Measurements from ENCODE around the gene PLEKHH1.
"Not testable (repeated sequence)": the region's sequence is repeated elsewhere in the genome, so short reads cannot be mapped to it uniquely, and the experiment has no call there.

PLEKHH1 gene

DNA sequence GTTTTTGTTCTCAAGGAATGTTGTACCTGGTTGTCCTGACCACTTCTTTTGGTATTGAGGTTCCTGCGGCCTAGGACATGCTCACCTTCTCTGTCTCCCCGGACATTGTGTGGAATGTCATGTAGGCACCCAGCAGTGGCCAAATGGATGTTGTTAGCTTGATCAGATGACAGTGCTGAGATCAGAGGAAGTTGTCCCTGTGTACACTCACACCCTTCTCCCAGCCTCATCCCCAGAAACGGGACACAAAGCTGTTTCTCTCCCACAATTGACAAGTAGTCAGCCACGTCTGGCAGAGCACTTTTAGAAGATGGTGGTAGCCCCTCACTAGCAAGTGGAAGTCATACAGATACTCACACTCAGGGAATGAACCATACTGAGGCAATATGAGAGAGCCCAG is 3.0 kb downstream of the PLEKHH1 start:
- no peak for DNase-seq

DNA sequence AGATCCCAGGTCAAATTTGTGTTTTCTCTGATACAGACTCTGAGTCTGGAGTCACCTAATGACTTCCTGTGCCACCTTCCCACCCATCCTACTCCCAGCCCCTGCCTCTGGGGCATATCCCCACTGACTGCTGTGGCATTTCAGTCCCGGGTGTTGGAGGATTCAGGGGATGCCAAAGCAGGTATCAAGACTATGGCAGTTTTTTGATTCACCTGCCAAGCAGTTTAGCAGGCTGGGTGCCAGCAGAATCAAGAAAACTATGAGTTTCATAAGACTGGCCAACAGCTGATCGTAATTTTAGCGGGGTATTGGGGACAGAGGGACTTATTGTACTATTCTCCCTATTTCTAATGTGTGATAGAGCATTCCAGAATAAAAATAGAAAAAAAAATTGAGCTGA is 4.6 kb downstream of the PLEKHH1 start:
- no peak for DNase-seq

DNA sequence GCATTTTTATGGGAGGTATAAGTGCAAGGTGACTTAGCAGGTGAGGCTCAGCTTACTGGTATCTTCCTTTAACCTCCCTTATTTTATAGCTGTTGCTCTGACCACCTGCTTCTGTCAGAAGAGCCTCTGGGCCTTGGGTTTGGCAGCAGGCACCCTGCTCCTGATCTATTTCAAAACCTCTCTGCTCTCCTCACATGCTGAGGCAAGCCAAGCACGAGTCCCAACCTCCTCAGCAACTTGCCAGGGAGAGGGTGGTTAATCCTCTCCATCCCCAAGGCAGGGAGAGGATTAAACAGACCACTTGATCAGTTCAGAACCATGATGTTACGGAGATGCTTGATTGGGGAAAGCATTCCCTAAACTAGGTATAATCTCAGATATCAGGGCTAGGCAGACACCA is 5.4 kb downstream of the PLEKHH1 start:
- DNase-seq: no peak

DNA sequence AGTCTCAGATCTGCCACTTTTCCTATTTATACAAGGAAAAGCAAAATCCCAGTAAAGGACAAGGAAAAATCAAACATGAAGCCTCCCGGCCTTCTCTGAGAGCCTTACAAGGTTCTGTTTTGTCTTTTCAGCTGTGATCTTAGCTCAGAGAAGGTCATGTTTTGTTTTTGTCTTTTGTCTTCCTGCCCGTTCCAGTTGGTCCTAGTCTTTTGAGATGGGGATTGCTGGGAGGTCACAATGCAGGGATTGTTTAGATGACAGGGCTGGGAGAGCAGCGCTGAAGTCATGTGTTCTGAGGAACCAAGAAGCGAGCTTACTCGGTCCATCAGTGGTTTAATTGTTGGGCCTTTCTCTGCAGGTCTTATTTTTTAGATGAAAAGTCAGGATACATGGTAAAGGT is 6.0 kb downstream of the PLEKHH1 start:
- DNase-seq: no peak

DNA sequence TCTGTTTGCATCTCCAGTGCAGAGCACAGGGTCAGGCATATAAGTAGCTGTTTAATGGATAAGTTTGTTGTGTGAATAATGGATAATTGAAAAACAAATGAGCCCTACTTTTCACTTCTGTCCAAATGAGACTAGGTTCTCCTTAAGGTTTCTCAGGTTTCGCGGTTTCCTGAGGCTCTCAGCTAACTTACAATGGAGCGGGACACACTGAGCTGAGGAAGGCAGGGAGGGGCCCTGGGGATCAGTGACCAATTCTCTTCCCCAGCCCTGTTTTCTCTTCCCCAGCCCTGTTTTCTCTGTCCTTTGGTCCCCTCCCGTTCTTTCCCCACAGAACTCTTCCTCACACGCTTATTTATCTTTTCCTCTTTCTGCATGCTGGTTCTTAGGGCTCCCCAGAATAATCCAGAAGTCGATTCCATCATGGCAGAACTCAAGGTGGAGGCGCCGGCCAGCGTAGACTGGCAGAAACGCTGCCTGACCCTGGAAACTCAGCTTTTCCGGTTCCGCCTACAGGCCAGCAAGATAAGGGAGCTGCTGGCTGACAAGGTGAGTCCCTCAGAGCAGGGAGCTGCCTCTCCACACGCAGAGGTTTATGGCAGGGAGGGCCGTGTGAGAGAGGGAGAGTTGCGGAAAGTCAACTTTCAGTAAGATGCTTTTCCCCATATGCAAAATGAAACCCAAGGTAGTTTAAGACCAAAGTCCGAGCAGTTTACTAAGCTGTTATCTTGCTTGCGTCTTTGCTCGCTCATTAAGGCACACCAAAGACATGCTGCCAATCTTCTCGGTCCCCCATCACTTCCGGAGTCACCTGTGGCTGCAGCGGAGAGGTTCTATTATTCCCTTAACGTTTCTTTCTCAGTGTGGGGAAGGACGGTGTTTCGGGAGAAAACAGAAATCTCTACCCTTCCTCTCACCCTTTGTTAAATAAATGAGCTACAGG is 8.6 kb downstream of the PLEKHH1 start:
- no peak for DNase-seq

DNA sequence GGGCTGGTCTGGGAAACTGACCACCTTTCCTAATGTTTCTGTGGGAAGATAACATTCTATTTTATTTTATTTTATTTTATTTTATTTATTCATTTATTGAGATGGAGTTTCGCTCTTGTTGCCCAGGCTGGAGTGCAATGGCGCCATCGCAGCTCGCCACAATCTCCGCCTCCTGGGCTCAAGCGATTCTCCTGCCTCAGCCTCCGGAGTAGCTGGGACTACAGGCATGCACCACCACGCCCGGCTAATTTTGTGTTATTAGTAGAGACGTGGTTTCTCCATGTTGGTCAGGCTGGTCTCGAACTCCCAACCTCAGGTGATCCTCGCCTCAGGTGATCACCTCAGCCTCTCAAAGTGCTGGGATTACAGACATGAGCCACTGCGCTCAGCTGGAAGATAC is 9.5 kb downstream of the PLEKHH1 start:
- not testable (repeated sequence) for DNase-seq

DNA sequence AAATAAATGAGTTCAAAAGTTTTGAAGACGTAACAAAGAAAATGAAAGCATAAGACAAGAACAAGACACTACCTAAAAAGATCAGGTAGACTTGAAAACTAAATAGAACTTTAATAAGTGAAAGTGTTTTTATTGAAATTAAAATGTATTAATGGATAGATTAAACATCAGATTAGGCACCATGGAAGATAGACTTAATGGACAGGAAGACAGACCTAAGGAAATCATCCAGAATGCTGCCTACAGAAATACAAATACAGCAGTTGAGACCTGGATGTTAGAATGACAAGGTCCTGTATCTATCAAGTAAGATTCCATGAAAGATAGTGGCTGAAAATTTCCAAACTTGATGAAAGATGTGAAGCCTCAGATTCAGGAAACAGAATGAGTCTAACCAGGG is 11.5 kb downstream of the PLEKHH1 start:
- DNase-seq: no peak

DNA sequence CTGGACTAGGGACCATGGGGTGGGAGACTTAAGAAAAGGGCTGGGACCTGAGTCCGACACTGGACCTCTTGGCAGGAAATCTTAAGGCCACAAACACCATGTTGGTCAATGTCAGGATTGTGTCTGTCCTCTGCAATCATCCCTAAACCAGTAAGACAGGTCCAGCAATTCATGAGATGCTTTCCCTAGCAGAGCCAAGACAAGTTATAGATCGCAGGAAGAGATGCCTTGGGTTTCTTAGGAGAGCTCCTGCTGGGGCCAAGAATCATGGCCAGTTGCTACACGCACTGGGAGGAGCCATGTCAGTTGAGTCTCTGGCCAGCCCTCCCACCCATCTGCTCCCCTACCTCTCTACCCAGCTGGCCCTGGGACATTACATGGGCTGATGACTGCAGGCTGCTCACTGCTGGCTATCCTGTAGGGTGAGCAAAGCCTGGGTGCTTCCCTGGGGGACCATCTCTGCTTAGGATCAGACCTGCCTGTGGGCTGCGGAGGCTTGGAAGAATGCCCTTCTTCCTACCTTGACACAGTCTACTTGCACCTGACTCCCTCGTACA is 14.2 kb downstream of the PLEKHH1 start:
- no peak for DNase-seq

DNA sequence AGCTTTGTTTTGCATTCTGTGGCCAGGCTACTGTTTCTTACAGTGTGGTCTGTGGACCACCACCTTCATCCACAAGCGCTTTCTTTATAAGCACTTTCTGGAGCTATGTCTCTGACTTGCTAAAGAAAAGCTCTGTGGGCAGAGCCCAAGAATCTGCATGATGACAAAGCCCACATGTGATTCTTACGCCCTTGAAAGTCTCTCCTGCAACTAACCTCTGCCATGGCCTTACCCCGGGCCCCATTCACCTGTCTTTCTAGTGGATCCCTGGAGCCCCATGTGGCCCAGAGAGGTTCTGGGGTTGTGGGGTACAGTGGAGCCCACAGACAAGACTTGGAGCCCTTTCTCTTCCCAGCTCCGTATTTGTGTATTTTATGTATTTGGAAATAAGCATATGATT is 16.6 kb downstream of the PLEKHH1 start:
- no peak for DNase-seq

DNA sequence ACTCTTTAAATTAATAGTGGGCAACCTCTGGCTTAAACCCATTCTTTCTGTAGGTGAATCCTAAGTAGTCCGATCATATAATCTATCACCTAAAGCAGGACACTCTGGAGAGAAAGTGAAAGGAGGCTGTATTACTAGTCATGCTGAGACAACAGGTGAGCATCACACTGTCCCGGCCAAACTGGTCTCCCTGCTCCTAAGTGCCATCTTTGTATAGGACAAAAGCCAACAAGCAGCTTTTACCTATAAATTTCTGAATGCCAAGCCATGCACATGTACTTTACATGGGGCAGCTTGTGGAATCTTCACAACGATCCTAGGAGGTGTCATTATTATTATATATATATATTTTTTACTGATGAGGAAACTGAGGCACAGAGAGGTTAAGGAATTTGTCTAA is 18.0 kb downstream of the PLEKHH1 start:
- no peak for DNase-seq

DNA sequence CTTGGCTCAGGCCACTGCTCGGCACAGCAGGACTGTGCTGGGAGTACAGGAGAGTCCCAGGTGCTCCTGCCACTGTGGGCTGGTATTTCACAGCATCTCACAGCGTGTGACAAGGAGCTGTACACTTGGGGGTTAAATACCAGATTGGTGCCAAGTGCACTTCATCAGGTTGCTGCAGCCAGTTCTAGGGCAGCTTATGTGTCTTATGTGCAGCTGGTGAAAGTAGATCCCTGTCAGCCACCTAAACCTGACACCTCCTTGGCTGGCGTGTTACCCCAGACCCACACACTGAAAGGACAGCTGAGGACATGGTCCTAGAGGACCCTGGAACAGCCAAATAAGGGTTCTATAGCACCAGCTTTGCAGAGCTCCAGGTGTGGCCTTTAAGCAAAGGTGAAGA is 18.9 kb downstream of the PLEKHH1 start:
- DNase-seq: no peak

DNA sequence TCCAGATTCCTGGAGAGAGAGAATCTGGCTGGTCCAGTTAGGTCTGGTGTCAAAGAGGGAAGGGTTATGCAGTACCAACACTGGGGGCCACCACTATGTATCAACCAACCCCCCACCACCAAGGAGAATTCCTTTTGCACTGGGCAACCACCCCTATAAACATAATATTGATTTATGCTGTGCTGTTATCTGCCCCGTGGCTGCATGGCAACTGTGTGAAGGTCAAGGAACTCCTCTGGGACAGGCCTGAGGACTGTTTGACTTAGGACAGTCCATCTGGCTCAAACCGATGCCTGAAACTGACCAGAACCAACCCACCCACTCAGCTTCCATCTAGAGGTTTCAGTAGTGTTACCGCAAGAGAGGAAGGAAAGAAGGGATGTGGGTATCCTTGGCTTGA is 20.5 kb downstream of the PLEKHH1 start:
- no peak for DNase-seq

DNA sequence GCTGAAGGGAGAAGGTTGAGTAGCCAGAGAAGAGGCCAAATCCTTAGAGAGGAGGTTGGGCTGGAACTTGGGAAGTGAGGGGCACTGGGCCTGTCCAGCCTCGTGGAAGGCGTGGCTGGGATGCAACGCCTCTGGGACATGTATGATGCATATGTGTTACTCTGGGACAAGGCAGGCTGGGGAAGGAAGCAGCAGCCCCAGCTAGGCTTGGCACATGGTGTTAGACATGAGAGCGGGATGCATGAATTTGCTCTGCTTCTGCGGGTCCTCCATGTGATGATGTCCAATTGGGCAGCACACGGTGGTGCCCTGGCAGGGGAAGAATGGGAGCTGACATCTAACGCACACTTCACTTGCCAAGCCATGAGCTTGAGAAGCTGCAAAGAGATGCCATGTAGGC is 21.3 kb downstream of the PLEKHH1 start:
- DNase-seq: no peak

DNA sequence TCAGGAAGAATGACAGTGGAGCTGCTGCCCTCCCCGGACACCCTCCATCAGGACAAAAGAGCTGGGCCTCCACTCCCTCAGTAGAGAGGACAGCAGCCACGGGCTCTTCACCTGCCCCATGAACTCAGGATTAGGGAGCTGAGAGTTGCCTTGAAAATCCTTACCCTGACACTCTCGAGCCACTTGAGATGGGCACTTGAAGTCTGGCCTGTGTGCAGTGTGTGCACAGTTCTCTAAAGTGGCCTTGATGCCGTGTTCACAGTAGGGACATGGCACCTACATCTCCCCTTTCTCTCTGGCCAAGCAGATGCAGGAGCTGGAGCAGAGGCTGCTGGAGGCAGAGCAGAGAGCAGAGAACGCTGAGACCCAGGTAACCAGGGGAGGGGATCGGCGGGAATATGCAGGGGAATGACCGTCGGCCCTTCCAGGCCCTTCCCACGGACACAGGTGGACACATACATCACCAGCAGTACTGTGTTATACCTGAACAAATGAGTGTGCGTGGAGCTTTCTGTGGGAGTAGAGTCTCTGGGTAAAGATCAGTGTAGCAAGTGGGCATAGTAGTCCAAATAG is 22.5 kb downstream of the PLEKHH1 start:
- DNase-seq: no peak

DNA sequence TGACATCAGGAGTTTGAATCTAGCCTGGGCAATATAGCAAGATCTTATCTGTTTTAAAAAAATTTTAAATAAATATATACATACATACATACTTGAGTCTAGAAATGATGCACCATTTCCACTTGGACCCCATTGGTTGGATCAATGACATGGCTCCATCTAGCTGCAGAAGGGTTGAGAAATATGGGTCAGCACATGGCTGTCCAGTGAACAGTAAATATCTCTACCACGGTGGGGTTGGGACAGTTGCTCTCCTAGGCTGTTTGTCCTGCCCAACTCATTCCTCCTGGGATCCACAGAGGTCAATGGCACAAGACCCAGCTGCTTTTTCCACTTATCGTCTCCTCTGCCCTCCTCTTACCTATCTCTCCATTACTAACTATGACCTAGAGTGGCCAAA is 23.6 kb downstream of the PLEKHH1 start:
- no peak for DNase-seq

DNA sequence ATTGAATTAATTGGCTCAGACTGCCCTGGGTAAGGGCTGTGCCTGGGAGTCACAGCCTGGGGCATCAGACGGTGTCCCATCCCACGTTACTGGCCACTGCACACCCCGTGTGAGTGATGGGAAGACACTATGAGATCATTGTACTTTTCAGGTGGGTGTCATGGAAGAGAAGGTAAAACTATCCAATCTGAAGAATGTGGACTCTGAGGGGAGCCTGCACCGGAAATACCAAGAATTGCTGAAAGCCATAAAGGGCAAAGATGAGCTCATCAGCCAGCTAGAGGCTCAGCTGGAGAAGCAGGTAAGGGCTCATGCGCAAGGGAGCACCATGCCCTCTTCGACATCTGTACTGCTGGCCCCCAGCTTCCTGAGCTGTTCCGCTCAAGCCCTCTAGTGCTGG is 24.0 kb downstream of the PLEKHH1 start:
- peak; percentile 9 for DNase-seq

DNA sequence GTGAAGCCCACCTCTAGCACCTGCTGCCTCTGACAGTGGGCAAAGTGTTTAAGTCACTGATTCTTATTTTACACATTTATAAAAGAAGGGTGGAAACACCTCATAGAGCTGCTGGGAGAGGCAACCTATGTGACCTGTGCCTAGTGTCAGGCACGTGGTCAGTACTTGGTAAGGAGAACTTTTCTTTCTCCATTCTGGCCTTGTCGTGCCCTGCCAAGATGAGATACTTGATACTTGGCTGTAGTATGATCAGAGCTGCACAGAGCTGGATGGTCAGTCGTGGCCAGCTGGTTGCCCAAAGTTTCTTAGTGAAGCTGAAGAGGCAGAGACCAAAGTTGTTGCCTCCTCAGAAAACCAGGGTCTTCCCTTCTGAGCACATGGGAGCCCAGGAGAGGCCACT is 24.6 kb downstream of the PLEKHH1 start:
- no peak for DNase-seq

DNA sequence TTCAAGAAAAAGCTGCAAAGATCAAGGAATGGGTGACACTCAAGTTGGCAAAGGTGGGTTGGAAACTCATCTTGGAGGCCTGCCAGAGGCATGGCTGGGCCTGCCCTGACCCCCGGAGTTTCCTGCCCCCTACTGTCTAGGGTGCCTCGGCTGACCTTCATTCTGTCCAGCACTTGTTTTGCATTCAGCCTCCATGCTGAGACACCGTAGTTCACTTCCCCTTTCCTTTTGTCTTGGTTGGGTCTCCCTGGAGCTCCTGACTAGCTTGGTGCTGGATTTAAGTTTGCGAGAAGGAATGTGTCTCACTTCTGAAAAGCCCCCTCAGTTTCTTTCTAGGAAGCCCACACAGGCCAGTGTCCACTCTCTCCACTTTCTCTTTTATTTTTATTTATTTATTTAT is 26.5 kb downstream of the PLEKHH1 start:
- DNase-seq: no peak

DNA sequence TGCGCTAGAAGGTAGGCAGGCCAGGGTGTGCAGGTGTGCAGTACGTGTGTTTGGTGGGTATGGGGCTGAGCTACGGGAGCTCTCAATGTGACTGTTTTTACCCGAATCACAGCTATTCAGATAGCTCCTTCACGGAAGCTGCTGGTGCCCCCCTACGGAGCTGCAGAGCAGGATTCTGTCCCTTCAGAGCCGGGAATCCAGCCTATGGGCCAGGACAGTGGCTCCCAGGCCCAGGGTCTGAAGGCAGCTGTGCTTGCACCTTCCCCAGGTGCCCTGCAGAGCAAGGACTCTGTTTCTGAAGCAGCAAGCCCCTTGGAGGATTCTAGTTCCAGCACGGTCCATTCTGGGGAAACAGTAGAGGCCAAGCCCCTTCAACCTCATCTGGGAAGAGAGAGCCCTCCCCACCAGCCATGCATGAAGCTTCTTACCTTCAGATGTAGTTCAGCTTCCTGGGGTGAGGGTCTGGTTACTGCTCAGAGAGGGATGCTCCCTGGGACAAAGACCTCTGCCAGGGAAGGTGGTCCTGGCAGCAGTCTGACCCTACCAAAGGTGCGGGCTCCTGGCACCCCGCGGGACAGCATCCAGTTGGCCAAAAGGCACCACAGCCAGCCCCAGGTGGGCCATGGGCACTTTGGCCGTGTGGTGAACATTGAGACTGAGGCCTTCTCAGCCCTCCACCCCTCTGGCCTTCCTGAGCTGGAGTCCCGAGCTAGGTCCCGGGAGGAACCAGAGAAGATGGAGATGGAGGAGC is 29.1 kb downstream of the PLEKHH1 start:
- no peak for DNase-seq

DNA sequence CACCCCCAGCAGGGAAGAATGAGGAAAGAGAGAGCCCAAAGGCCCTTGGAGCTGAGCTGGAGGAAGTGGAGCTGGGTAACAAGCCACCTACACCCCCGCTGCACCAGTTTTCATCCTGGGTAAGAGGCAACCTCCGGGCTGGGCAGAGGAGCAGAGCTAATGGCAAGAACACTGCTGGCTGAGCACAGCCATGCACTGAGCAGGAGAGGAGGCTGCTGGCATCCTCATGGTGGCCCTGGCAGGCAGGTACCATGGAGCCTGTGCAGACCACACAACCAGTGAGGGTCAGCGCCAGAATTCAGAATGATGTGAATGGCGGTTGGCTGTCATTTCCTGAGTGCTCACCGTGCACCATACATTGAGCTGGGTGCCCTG is 29.7 kb downstream of the PLEKHH1 start:
- no peak for DNase-seq

DNA sequence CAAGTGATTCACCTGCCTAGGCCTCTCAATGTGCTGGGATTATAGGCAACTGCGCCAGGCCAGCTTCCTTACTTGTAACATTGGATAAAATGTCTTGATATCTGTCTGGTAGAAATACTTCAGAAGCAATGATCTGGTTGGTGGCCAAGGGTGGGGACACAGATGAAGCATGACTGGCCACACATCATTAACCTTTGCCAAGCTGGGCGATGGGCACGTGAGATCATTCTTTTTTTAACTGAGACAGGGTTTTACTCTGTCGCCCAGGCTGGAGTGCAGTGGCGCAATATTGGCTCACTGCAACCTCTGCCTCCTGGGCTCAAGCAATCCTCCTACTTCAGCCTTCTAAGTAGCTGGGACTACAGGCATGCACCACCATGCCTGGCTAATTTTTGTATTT is 31.1 kb downstream of the PLEKHH1 start:
- DNase-seq: no peak

DNA sequence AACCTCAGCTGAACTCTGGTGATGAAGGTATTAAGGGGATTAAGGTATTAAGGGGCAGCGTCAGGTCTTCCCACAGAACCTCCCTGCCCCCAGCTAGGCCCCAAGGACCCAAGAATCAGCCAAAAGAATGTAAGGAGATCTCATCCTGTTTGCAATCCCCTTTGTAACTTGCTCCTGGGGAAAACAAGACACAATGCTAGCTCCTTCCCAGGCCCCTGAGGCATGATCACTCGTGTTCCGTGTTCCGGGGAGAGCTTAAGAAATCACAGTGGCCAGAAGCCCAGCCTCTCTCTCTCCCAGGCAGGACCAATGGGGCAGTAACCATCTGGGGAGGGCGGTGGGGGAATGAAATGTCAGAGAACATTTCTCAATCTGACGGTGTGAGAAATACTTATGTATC is 33.8 kb downstream of the PLEKHH1 start:
- no peak for DNase-seq

DNA sequence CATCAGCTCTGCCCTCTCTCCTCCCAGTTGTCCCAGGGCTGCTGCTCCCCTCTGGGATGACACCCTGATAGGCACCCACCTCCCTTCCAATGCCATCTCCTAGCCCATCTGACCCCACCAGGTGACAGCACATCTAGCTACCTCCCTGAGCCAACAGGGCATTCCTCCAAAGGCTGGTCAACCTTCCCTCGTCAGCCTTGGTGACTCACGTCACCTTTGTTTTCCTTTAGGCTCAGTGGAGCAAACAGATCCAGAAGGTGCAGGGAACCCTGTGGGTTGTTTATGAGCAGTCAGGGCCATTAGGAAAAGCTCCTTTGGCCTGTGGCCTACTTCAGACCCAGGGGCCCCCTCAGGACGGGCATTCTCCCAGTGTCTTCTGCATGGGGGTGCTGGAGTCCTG is 34.6 kb downstream of the PLEKHH1 start:
- no peak for DNase-seq

All from T1000 (cell line).